ENCODE measurements around the gene GPC5.

Gene GPC5

DNA sequence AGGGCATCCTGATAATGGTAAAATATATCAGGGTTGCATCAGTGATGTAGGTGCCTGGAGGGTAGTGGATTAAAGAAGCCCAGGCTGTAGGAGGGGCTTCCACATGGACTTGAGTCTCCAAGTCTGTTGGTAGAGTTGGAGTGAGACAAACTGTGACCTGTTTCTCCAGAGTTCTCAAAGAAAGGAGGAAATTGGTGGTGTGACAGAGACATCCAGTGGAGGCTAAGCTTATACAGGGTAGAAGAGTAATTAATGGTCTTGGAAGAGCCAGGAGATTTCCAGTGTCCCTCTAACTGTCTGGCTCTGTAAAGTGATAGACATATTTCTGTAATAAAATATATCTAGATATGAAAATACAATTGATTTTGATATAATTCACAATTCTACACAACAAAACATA, 61.1 kb downstream of the GPC5 start:
- DNase-seq (ENCODE audit: low spot score): no peak

DNA sequence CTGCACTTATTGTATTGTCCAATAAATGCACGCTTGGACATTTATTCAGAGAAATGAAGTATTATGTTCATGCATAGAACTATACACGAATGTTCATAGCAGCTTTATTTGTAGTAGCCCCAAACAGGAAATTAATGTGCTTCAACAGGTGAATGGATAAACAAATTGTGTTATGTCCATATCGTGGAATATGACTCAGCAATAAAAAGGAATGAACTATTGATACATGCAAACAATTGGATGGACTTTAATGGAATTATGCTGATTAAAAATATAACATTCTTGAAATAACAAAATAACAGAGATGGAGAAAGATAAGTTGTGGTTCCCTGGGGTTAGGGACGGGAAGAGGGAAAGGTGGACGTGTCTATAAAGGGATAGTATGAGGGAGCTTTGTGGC, 65.9 kb downstream of the GPC5 start:
- no peak for DNase-seq (ENCODE audit: low spot score)

DNA sequence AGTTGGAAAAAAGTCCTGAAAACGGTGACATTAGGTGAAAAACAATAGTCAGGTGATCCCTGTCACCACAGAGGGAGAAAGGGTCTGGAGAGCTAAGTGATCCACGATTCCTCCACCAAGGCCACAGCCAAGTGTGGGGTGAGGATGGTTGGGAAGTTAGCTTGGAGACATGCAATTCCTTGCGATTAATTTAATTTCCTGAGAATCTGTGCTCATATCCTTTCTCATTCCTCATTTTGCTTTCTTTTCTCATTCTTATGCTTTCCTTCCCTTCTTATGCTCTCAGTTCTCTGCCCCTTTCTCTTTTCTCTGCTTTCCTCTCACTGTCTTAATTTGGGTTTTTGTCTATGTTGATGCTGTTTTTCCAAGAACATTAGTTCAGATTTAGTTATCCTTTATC, 68.8 kb downstream of the GPC5 start:
- no peak for DNase-seq (ENCODE audit: low spot score)

GRCh38 chr13:91468301-91468700, 69.9 kb downstream of the GPC5 start:
- DNase-seq (ENCODE audit: low spot score): no peak

DNA sequence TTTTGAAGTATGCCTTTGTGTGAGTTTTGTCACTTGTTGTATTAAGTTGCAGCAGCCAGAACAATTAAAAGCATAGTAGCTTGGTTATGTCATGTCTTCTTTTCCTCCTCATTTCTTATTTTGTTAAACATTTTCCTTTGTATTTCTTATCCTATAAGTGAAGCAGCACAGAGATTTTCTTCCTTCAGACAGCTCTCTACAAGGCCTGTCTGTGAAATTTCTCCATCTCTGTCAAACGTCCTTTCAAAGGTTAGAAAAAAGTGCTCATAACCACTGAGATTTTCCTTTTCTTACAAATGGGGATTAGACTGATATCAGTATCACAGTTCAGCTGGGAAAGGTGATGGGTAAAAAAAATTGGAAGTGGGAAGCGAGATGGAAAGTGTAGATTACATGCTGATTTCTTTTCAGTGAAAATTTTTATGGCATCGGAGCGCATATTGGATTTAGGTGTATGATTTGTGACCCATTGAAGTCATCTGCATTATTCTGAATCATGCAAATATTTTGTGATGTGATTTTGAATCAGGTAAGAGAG, 71.7 kb downstream of the GPC5 start:
- no peak for DNase-seq (ENCODE audit: low spot score)

- no peak for DNase-seq (ENCODE audit: low spot score)
These were observed 72.3 kb downstream of the GPC5 start for GRCh38 chr13:91470681-91471080.

GRCh38 chr13:91482427-91482826, 84.0 kb downstream of the GPC5 start:
- no peak for DNase-seq (ENCODE audit: low spot score)

DNA sequence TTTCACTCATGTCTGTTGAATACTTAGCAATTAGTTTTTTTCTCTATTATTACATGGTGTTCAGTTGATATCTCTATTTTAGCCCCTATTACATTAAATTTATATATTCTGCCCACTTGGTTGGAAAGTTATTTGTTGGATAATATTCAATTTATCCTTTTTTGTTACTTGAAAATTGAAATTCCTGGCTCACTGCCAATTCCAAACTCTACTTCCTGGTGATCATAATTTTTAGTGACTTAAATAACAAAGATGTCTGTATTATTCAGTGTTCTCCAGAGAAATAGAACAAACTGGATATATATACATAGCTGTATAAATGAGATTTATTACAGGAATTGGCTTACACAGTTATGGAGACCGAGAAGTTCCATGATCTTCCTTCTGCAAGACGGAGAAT, 93.6 kb downstream of the GPC5 start:
- no peak for DNase-seq (ENCODE audit: low spot score)

DNA sequence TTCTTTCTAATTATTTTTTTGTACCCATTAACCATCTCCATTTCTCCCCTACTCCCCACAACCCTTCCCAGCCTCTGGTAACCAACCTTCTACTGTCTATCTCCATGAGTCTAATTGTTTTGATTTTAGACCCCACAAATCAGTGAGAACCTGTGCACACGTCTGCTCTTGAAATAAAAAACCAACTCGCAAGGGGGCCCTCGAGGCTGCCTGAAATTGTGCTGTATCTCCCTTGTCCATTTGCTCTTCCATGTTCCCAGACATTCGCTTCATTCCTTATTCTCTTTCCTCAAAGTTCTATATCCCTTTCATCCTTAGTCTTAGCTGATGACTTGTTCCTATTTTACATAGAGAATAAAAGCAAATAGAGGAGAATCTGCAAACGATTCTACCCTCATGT, 95.0 kb downstream of the GPC5 start:
- no peak for DNase-seq (ENCODE audit: low spot score)

DNA sequence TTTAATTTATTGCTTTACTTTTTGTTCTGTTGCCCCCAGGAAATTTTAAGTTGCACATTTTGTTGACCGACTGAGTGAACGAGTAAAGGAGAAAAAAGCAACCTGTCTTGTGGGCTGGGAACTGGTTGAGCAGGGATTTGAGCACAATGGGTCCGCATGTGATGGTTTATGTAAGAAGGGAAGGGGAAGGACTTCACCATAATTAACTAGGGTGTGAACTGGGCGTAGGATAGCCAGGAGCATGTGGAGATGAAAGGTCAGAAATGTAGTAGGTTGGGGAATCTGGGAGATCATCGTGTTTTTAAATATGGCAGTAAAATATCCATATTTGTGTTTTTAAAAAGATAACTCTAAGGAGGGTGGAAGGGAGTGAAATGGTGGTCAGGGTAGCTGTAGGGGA, 99.9 kb downstream of the GPC5 start:
- DNase-seq (ENCODE audit: low spot score): no peak

GRCh38 chr13:91504216-91504615, 105.8 kb downstream of the GPC5 start:
- no peak for DNase-seq (ENCODE audit: low spot score)

DNA sequence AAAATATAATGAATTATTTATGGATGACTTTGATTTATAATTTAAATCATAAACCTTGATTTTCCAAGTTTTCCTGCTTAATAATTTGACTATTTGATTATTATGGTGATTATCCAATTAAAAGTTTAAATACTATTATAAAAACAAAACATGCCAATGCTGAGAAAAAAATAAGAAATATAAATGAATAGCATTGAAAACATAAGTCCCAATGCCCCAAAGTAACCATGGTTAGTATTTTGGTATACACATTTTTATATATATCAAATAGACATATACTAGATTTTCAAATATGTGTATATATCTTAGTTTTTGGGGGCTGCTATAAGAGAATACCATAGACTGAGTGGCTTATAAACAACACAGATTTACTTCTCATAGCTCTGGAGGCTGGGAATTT, 108.3 kb downstream of the GPC5 start:
- no peak for DNase-seq (ENCODE audit: low spot score)

DNA sequence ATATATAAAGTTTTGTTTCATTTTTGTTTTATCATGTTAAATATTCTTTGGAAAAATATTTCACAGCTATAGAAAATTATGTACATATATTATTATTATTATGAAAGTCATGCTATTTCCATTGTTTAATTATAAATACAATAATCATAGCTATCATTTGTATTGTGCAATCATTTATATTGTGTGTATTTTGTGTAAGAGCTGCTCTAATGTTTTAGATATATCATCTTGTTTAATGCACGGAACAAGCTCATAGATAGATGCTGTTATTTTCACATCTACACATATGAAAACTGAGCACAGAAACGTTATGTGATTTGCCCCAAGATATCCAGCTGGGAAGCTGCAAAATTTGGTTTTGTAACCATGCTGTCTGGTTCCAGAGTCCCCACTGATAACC, 111.6 kb downstream of the GPC5 start:
- no peak for DNase-seq (ENCODE audit: low spot score)

DNA sequence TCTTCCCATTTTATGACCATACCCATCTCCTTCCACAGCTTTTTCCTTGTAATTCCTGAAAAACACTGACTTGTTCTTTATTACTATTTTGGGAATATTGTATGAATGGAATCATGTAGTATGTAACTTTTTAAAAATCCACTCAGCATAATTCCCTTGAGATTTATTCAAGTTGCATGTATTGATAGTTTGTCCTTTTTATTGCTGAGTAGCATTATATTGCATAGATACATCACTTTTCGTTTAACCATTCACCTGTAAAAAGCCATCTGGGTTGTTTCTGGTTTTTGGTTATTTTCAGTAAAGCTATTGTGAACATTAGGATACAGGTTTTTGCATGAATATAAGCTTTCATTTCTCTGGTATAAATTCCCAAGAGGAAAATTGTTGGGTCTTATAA, 115.4 kb downstream of the GPC5 start:
- DNase-seq (ENCODE audit: low spot score): no peak

DNA sequence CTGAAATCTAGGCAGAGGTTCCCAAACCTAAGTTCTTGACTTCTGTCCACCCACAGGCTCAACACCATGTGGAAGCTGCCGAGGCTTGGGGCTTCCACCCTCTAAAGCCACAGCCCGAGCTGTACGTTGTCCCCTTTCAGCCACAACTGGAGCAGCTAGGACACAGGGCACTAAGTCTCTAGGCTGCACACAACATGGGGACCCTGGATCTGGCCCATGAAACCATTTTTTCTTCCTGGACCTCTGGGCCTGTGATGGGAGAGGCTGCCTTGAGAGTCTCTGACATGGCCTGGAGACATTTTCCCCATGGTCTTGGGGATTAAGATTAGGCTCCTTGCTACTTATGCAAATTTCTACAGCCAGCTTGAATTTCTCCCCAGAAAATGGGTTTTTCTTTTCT, 118.4 kb downstream of the GPC5 start:
- no peak for DNase-seq (ENCODE audit: low spot score)

DNA sequence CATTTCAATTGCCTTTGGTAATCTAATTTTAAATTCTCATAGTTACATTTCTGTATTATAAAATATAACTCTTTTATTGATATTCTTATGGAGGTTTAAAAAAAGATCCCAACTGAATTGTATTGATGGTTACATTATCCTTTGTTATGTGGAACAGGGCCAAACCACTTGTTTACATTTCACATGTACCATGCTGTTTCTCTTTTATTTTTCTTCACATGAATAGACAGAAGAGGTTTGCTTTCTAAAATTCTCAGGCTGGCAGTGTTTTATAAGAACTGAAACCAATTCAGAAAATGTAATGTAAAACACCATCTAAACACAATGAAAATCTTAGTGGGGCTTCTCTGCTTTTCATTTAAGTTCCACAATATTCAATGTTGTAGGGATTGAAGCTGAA, 122.5 kb downstream of the GPC5 start:
- DNase-seq (ENCODE audit: low spot score): no peak

- DNase-seq (ENCODE audit: low spot score): no peak
These were observed 124.7 kb downstream of the GPC5 start for GRCh38 chr13:91523116-91523515.

- DNase-seq (ENCODE audit: low spot score): no peak
These were observed 128.2 kb downstream of the GPC5 start for GRCh38 chr13:91526543-91527033.

- DNase-seq (ENCODE audit: low spot score): no peak
These were observed 131.5 kb downstream of the GPC5 start for GRCh38 chr13:91529739-91530482.

DNA sequence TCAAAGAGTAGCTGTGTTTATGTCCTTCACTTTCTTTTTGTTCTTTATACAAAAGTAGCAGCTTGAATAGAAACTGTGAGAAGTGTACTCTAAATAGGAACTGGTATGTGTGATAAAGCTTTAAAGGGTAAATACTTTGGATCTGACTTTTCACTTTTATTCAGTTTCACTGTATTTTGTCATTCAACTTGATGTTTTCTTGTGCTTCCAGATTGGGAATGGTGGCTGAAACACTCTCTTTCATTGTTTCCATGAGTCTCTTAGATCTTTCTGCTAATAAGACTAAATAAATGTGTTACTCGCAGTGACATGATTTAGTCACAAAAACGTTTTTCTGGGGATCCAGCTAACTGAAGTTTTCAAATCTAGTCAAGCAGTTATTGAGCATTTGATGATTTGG, 133.2 kb downstream of the GPC5 start:
- DNase-seq (ENCODE audit: low spot score): no peak

GRCh38 chr13:91533354-91533753, 134.9 kb downstream of the GPC5 start:
- DNase-seq (ENCODE audit: low spot score): no peak

DNA sequence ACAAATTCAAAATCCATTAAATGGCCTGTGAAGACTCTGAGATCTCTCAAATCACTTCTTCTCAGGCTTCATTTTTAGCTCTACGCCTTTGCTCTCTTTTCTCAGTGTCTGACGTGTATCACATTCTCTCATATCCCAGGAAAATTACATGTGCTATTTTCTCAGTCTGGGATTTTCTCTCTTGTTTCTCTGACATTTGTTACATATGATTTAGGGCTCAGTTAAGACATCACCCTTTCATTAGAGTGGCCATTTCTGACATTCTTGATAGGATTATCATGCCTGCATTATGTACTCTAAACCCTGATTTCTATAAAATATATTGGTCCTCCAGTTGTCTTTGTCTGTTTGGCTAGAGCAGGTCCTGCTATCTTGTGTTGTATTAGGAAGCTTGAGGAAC, 136.6 kb downstream of the GPC5 start:
- DNase-seq (ENCODE audit: low spot score): no peak

GRCh38 chr13:91537376-91537775, 139.0 kb downstream of the GPC5 start:
- no peak for DNase-seq (ENCODE audit: low spot score)

Data from globus pallidus (tissue), 1 donor.